NB4 (cell line): Measurements from ENCODE around the gene PTGES2.

Source experiments
- DNase-seq: peaks from one replicate; pipeline ENCODE4 v3.0.0; 2010; ENCODE audit warnings: low read depth
- H3K4me3 ChIP-seq: one replicate; pipeline ENCODE4 v1.5.1; 2011; ENCODE audit warnings: mild to moderate bottlenecking, low read depth, low read length, moderate library complexity
- CTCF ChIP-seq: IDR thresholded peaks from one replicate; pipeline ENCODE4 v1.5.1; 2012; ENCODE audit warnings: low read depth, low read length
- MAX ChIP-seq: IDR thresholded peaks from 2 replicates; pipeline ENCODE4 v1.6.1; 2011; ENCODE audit warnings: low read depth, low read length
- MYC ChIP-seq: IDR thresholded peaks from 2 replicates; pipeline ENCODE4 v1.6.1; 2011; ENCODE audit warnings: low read depth, low read length
- POLR2A ChIP-seq: IDR thresholded peaks from 2 replicates; pipeline ENCODE4 v1.6.1; 2011; ENCODE audit warnings: mild to moderate bottlenecking; ENCODE audit not compliant: insufficient read length; ENCODE audit errors: extremely low read depth

The PTGES2 gene

GRCh38 chr9:128163027-128163515, 35.5 kb upstream of the PTGES2 start:
- H3K4me3 ChIP-seq = no peak overlapping the region
- no peak for TF ChIP-seq MYC
- no peak for DNase-seq

- TF ChIP-seq MAX = no peak
- no peak for TF ChIP-seq POLR2A
- TF ChIP-seq CTCF = no peak
- no peak for TF ChIP-seq MYC
- no peak overlapping the region for H3K4me3 ChIP-seq
- no peak for DNase-seq
Measured at GRCh38 chr9:128162215-128163026, 34.9 kb upstream of the PTGES2 start.

GRCh38 chr9:128161215-128161902, 33.8 kb upstream of the PTGES2 start:
- no peak for TF ChIP-seq POLR2A
- no peak for TF ChIP-seq CTCF
- no peak for TF ChIP-seq MYC
- TF ChIP-seq MAX = no peak
- H3K4me3 ChIP-seq = peak overlapping the region; percentile 87

GRCh38 chr9:128160603-128160987, 33.1 kb upstream of the PTGES2 start:
- TF ChIP-seq MYC (0 out of 2 replicates have a peak, but pooled peaks have one; percentile 23), POLR2A (no peak)
- H3K4me3 ChIP-seq = peak overlapping the region; percentile 87
- DNase-seq = peak; percentile 67

More at GRCh38 chr9:128161215-128161902, 33.8 kb upstream of the PTGES2 start:
- no peak for DNase-seq

- TF ChIP-seq POLR2A = peak; percentile 81
- no peak; the same call in 1 of the 2 replicates for TF ChIP-seq MAX
- TF ChIP-seq MYC = peak; percentile 1; the same call in 1 of the 2 replicates
- TF ChIP-seq CTCF = no peak
- DNase-seq = peak; percentile 91
- peak within 1 kb of the TSS; percentile 87 for H3K4me3 ChIP-seq
Measured at GRCh38 chr9:128159784-128160602, 32.5 kb upstream of the PTGES2 start, which contains the start of gene BBLN. BBLN (plus strand) TSS chr9:128160265; CDS start chr9:128160408, 143 bp downstream.

- H3K4me3 ChIP-seq = peak overlapping the region; percentile 47
- TF ChIP-seq CTCF (no peak), MYC (peak; percentile 26; the same call in 1 of the 2 replicates)
- DNase-seq = peak; percentile 93
Measured at GRCh38 chr9:128159522-128159783, 31.9 kb upstream of the PTGES2 start.
